Activated CD4-positive, alpha-beta T cell treated with anti-CD3 and anti-CD28 coated beads for 36 hours (primary cell): ENCODE results near the gene FBXO5. TPM values are rescaled to one million over a fixed set of nuclear protein-coding genes. Genes with fewer than 3 reads are reported as not detected.

ENCODE experiments used
- ATAC-seq: fragments of 200-7000 bp; cut with Tn5 transposase; one replicate; pipeline ENCODE4 v1.10.0; 2021; ENCODE audit warnings: mild to moderate bottlenecking, moderate library complexity
- CTCF ChIA-PET: fragments of 350-600 bp; sonication (Branson Sonifier 250); formaldehyde crosslinking; loops from one replicate; lab custom pipeline; 2021; ENCODE audit warnings: antibody characterized with exemption; lab: Charles Lee
- POLR2A ChIA-PET: fragments of 350-600 bp; sonication (Branson Sonifier 250); formaldehyde crosslinking; loops from one replicate; lab custom pipeline; 2021; ENCODE audit warnings: antibody characterized with exemption, inconsistent platforms; lab: Charles Lee
- DNase-seq: peaks from one replicate; pipeline ENCODE4 v3.0.0-alpha.2; 2020
- H3K27ac Mint-ChIP-seq: one replicate; pipeline ENCODE4 v1.8.0; 2021; ENCODE audit warnings: mixed read lengths
- H3K27me3 Mint-ChIP-seq: one replicate; pipeline ENCODE4 v1.8.0; 2021; ENCODE audit warnings: mixed read lengths
- H3K36me3 Mint-ChIP-seq: one replicate; pipeline ENCODE4 v1.8.0; 2021; ENCODE audit warnings: low read depth, mixed read lengths
- H3K4me1 Mint-ChIP-seq: one replicate; pipeline ENCODE4 v1.8.0; 2021; ENCODE audit warnings: mixed read lengths
- H3K4me3 Mint-ChIP-seq: one replicate; pipeline ENCODE4 v1.8.0; 2021; ENCODE audit warnings: mild to moderate bottlenecking, moderate library complexity, mixed read lengths
- H3K9me3 Mint-ChIP-seq: one replicate; pipeline ENCODE4 v1.8.0; 2021; ENCODE audit warnings: low read depth, mixed read lengths
- intact Hi-C, 2 experiments: fragments of 100-400 bp; cut with DNase I in 1 of 2; cut with micrococcal nuclease in 1 of 2; formaldehyde crosslinking; loops; one replicate each; pipeline versions ENCODE4 v1.14.2 to v1.15.1; 2022 to 2024; cut with DNase I, micrococcal nuclease
- total RNA-seq, 2 experiments: library from RNA; stranded (reverse); gene quantifications; one replicate each; pipeline ENCODE4 v1.2.3, GENCODE V29; 2021

Gene FBXO5
- total RNA-seq, 2 experiments from 2014 or later: 48.7 to 57.3 TPM

DNA sequence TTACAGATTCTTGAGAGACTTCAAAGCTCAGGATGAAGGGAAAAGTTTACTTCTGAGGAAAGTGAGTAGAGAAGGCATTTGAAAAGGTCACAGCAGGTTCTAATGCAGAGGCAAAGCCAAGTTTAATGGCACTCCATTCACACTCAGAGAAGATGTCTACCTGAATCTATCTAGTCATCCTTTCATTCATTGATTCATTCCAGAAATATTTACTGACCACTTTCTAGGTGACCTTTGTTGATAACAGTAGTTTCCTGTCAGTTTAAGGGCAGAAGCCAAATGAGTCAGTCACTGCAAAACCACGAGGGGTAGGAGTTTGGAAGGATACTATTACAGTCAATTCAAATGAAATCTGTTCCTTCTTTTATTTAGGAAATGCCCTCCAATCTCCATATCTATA, 30.8 kb downstream of the FBXO5 start:
- intact Hi-C loops: loop anchor here in 1 of 2 experiments (5.0 kb wide), 1 partner anchor 465 kb away; no protein-coding TSS in a partner anchor
- peak; percentile 44 for ATAC-seq
- Mint-ChIP-seq H3K9me3 (no peaks in the 10 kb centered on the region), H3K27me3 (peaks cover 20% of the 10 kb centered on the region), H3K4me3 (no peak overlapping the region), H3K36me3 (no peaks in the 10 kb centered on the region), H3K4me1 (peaks cover 13% of the 10 kb centered on the region), H3K27ac (no peak overlapping the region)
- no peak for DNase-seq
- ChIA-PET CTCF (interaction anchor here (1.5 kb wide), 1 partner anchor 53 kb away, joined by 4 read pairs; no protein-coding TSS in a partner anchor), POLR2A (no interaction called here)

DNA sequence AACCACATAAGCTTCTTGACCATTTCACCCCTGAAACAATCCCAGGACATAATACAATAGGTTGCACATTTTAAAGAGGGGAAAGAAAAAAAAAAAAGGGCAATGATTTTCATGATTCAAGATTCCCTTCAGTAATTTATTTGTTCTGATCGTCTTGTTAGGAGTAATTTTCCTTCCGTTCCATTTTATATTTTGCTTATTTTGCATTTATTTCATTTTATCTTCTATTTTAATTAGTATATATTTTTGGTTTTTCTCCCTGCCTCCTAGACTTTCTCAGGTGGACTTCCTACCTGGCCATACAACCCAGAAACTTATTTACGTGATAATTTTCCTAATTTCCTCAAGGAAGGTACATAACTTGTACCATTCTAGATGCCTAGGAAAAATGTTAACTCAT, 32.6 kb downstream of the FBXO5 start:
- Mint-ChIP-seq H3K4me3 (no peak overlapping the region), H3K27me3 (peaks cover 20% of the 10 kb centered on the region), H3K4me1 (peaks cover 13% of the 10 kb centered on the region), H3K36me3 (no peaks in the 10 kb centered on the region), H3K9me3 (no peaks in the 10 kb centered on the region), H3K27ac (no peak overlapping the region)
- no peak for DNase-seq
- ChIA-PET CTCF (interaction anchor here (1.1 to 4.4 kb wide), 6 partner anchors 8 to 465 kb away, joined by 3 to 37 read pairs (median 4); no protein-coding TSS in a partner anchor), POLR2A (no interaction called here)
- ATAC-seq: no peak
- intact Hi-C loops: loop anchor here in 1 of 2 experiments (5.0 kb wide), 1 partner anchor 463 kb away; no protein-coding TSS in a partner anchor

GRCh38 chr6:152948150-152948768, 34.6 kb downstream of the FBXO5 start:
- peak; percentile 36 for ATAC-seq
- no peaks in the 10 kb centered on the region for H3K36me3 Mint-ChIP-seq
- H3K4me1 Mint-ChIP-seq: peaks cover 13% of the 10 kb centered on the region
- no peak overlapping the region for H3K4me3 Mint-ChIP-seq
- H3K9me3 Mint-ChIP-seq: no peaks in the 10 kb centered on the region
- no peak for DNase-seq
- ChIA-PET CTCF (interaction anchor here (0.7 to 4.4 kb wide), 22 partner anchors 9 to 462 kb away, joined by 3 to 37 read pairs (median 4); no protein-coding TSS in a partner anchor), POLR2A (no interaction called here)
- intact Hi-C loops: loop anchor here (1.0 to 2.0 kb wide), 5 partner anchors 49 to 396 kb away; no protein-coding TSS in a partner anchor
- H3K27ac Mint-ChIP-seq: no peak overlapping the region
- H3K27me3 Mint-ChIP-seq: peaks cover 22% of the 10 kb centered on the region

GRCh38 chr6:152946995-152947394, 35.8 kb downstream of the FBXO5 start:
- Mint-ChIP-seq H3K27ac (no peak overlapping the region), H3K27me3 (peaks cover 21% of the 10 kb centered on the region), H3K4me3 (no peak overlapping the region), H3K36me3 (no peaks in the 10 kb centered on the region), H3K4me1 (peaks cover 11% of the 10 kb centered on the region), H3K9me3 (no peaks in the 10 kb centered on the region)
- intact Hi-C loops: no loop called here
- ChIA-PET CTCF (interaction anchor here (0.7 to 4.4 kb wide), 7 partner anchors 23 to 1103 kb away, joined by 3 to 37 read pairs (median 5); no protein-coding TSS in a partner anchor), POLR2A (no interaction called here)
- no peak for DNase-seq
- no peak for ATAC-seq

- Mint-ChIP-seq H3K27ac (no peak overlapping the region), H3K36me3 (no peaks in the 10 kb centered on the region), H3K9me3 (no peaks in the 10 kb centered on the region), H3K4me3 (no peak overlapping the region), H3K27me3 (peaks cover 22% of the 10 kb centered on the region), H3K4me1 (peaks cover 8% of the 10 kb centered on the region)
- intact Hi-C loops: no loop called here
- POLR2A ChIA-PET: no interaction called here
- ATAC-seq: no peak
- CTCF ChIA-PET: interaction anchor here (4.4 kb wide), 1 partner anchor 82 kb away, joined by 37 read pairs; no protein-coding TSS in a partner anchor
- no peak for DNase-seq
These were observed 36.4 kb downstream of the FBXO5 start for GRCh38 chr6:152946484-152946883.

DNA sequence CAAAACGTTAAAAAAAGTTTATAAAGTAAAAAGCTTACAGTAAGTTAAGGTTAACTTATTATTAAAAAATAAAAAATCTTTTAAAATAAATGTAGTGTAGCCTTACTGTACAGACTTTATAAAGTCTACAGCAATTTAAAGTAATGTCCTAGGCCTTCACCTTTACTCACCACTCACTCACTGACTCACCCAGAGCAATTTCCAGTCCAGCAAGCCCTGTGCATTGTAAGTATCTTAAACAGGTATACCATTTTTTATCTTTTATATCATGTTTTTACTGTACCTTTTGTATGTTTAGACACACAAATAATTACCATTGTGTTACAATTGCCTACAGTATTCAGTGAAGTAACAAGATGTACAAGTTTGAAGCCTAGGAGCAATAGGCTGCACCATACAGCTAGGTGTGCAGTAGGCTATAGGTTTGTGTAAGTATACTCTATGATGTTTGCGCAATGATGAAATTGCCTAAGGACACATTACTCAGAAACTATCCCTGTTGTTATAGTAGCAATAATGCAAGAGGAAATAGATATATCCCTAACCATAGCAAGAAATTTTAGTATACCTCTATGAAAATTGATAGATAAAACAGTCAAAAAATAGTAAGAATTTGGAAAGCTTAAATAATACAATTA, 39.5 kb downstream of the FBXO5 start:
- Mint-ChIP-seq H3K27me3 (peaks cover 18% of the 10 kb centered on the region), H3K4me3 (no peak overlapping the region), H3K36me3 (no peaks in the 10 kb centered on the region), H3K4me1 (peaks cover 8% of the 10 kb centered on the region), H3K27ac (no peak overlapping the region), H3K9me3 (no peaks in the 10 kb centered on the region)
- intact Hi-C loops: no loop called here
- no peak for ATAC-seq
- ChIA-PET CTCF (interaction anchor here (0.7 to 1.2 kb wide), 3 partner anchors 11 to 175 kb away, joined by 3 to 4 read pairs (median 4); no protein-coding TSS in a partner anchor), POLR2A (no interaction called here)
- no peak for DNase-seq

DNA sequence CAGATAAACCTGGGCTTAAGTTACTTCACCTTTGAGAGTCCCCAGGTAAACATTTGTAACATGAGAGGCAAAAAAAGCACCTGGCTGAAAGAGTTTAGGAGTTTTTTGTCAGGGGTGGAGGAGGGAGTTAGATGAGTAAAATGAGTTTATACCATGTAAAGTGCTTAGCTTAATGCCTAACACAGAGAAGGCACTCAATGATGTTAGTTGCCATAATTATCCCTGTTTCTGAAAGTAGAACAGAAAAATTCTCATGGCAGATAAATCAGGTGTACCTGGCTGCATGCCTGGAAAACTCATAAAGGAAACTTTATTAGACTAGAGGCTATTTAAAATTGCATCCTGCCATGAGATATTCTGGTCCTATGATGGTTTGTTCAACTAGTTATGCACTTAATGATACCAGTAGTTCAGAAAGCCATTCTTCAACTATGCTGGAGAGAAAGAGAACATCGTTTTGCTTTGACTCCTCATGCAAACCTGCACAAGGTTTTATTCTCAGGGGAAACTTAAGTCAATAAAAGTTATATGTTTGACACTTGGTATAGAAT, 40.4 kb downstream of the FBXO5 start:
- no peak for DNase-seq
- ChIA-PET POLR2A (interaction anchor here (0.6 kb wide), 1 partner anchor 1606 kb away, joined by 3 read pairs; no protein-coding TSS in a partner anchor), CTCF (interaction anchor here (1.0 to 1.2 kb wide), 2 partner anchors 8 to 78 kb away, joined by 4 to 5 read pairs; no protein-coding TSS in a partner anchor)
- no peaks in the 10 kb centered on the region for H3K4me1 Mint-ChIP-seq
- H3K4me3 Mint-ChIP-seq: no peak overlapping the region
- no peak overlapping the region for H3K27ac Mint-ChIP-seq
- intact Hi-C loops: no loop called here
- no peaks in the 10 kb centered on the region for H3K36me3 Mint-ChIP-seq
- H3K27me3 Mint-ChIP-seq: peaks cover 17% of the 10 kb centered on the region
- H3K9me3 Mint-ChIP-seq: no peaks in the 10 kb centered on the region
- no peak for ATAC-seq

DNA sequence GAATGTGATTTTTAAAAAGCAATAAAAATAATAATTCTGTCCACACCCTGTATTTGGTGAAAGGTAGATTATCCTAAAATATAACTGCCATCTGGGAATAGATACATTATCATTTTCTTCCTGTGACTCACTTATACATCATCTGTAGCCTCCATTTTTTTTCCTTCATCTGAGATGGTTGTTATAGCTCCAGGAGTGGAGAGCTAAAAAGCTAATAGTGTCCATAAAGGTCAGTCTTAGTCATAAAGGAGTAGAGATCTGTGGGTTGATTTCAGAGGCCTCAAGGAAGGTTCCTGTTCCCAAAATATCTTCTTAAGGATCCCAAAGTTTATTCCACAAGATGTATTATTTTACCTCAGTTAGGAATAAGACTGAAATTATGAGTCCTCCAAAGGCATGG, 41.1 kb downstream of the FBXO5 start:
- Mint-ChIP-seq H3K27me3 (peaks cover 19% of the 10 kb centered on the region), H3K4me3 (no peak overlapping the region), H3K4me1 (no peaks in the 10 kb centered on the region), H3K36me3 (no peaks in the 10 kb centered on the region), H3K9me3 (no peaks in the 10 kb centered on the region), H3K27ac (no peak overlapping the region)
- no peak for DNase-seq
- intact Hi-C loops: no loop called here
- ChIA-PET CTCF (interaction anchor here (1.0 kb wide), 1 partner anchor 9 kb away, joined by 5 read pairs; no protein-coding TSS in a partner anchor), POLR2A (interaction anchor here (0.6 kb wide), 1 partner anchor 1605 kb away, joined by 3 read pairs; no protein-coding TSS in a partner anchor)
- ATAC-seq: no peak

DNA sequence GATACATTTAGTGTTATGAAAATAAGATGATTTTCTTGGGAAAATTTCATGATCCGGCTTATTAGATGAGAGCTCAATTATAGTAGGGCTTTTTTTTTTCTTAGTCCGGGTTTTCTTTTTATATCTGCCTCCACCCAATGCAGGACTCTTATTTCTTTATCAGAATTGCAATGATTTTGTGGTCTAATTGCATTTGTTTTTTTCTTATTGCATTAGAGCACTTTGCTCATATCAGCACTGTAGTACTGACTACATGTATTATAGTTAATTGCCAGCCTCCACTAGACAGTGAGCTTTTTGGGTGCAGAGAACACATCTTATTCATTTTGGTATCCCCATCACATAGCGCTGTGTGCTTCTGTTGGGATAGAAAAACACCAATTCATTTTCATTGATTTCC, 50.0 kb downstream of the FBXO5 start:
- ATAC-seq (no peak), DNase-seq (no peak)
- no peaks in the 10 kb centered on the region for H3K36me3 Mint-ChIP-seq
- no peak overlapping the region for H3K27ac Mint-ChIP-seq
- H3K4me3 Mint-ChIP-seq: no peak overlapping the region
- H3K4me1 Mint-ChIP-seq: no peaks in the 10 kb centered on the region
- CTCF ChIA-PET: no interaction called here
- intact Hi-C loops: no loop called here
- POLR2A ChIA-PET: no interaction called here
- H3K9me3 Mint-ChIP-seq: no peaks in the 10 kb centered on the region
- H3K27me3 Mint-ChIP-seq: peaks cover 6% of the 10 kb centered on the region

DNA sequence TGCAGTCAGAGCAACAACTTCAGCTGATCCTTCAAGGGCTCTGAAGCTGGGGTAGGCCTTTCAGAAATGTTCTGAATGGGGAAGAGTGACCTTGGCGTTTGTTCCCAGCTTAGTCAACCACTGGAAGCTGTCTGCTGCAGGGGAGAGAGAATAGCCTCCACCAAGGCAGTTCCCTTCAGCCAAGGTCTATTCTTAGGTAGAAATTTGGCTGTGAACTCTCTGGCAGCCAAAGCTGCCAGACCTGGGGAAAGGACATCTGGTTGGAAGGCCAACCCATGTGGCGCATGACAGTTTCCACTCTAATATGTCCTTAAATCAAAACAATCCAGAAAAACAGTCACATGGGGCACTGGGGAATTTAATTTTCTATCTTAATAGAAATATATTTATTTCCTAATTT, 60.1 kb downstream of the FBXO5 start:
- H3K27ac Mint-ChIP-seq: no peak overlapping the region
- DNase-seq (no peak), ATAC-seq (no peak)
- CTCF ChIA-PET: interaction anchor here (0.6 kb wide), 1 partner anchor 123 kb away, joined by 3 read pairs; no protein-coding TSS in a partner anchor
- H3K36me3 Mint-ChIP-seq: no peaks in the 10 kb centered on the region
- H3K4me1 Mint-ChIP-seq: no peaks in the 10 kb centered on the region
- H3K27me3 Mint-ChIP-seq: peaks cover 10% of the 10 kb centered on the region
- no peaks in the 10 kb centered on the region for H3K9me3 Mint-ChIP-seq
- no peak overlapping the region for H3K4me3 Mint-ChIP-seq
- POLR2A ChIA-PET: no interaction called here
- intact Hi-C loops: no loop called here
